DND-41 (cell line): ENCODE measurements around the gene ZNF530.

Source experiments
- CTCF ChIP-seq: IDR thresholded peaks from 2 replicates; pipeline ENCODE4 v1.5.1; 2012; ENCODE audit warnings: borderline replicate concordance, low read length, moderate library complexity, mild to moderate bottlenecking; ENCODE audit not compliant: poor library complexity, severe bottlenecking; ENCODE audit errors: extremely low read depth
- EZH2 ChIP-seq: IDR thresholded peaks from 3 replicates; pipeline ENCODE4 v1.6.1; 2012; ENCODE audit warnings: borderline replicate concordance, low read depth, mild to moderate bottlenecking, moderate library complexity, low read length, inconsistent platforms; ENCODE audit not compliant: severe bottlenecking

DNA sequence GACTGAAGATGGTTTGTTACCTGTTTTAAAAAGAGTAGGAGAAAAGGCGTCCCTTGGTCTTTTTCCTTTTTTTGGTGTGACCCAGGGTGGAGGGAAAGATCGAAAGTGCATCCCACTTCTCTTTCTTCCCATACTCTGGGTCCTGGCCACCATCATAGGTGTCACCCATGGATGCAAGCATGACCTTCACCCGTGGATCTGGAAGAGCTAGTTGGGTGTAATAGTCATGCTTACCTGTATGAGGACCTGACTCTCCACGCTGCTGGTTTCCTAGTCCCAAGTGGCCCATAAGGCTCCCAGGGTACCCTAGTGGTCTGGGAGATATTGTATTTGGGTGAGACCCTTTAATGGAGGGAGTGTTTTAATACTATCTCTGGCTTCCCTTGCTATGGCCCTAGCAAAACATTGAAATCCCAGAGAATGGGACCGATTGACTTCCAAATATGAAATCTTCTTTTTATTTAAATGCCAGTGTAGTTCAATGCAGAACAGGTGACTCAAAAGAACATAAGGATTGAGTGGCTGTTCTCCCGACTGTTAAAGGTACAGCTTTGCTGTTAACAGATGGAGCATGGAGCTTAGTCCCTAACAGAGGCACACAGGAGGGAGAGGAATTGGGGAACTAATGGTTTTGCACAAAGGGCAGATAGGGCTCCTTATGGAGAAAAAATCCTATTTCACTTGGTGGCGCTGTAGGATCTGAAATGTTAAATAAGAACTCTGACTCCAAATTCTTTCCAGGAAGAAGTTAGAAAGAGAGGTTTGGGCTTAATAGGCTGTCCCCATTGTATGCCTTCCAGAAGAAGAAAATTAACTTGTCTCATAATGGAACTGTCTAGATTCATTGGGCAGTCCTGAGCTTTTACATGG lies 33.1 kb upstream of the ZNF530 start:
- TF ChIP-seq CTCF (no peak), EZH2 (no peak)
